Measurements from ENCODE around the gene GULP1. TPM values are rescaled to one million over a fixed set of nuclear protein-coding genes. Genes with fewer than 3 reads are reported as not detected.

GULP1 gene
- total and polyA plus RNA-seq, 11 donors = 1.1 to 8.3 (median 4.7) TPM

DNA sequence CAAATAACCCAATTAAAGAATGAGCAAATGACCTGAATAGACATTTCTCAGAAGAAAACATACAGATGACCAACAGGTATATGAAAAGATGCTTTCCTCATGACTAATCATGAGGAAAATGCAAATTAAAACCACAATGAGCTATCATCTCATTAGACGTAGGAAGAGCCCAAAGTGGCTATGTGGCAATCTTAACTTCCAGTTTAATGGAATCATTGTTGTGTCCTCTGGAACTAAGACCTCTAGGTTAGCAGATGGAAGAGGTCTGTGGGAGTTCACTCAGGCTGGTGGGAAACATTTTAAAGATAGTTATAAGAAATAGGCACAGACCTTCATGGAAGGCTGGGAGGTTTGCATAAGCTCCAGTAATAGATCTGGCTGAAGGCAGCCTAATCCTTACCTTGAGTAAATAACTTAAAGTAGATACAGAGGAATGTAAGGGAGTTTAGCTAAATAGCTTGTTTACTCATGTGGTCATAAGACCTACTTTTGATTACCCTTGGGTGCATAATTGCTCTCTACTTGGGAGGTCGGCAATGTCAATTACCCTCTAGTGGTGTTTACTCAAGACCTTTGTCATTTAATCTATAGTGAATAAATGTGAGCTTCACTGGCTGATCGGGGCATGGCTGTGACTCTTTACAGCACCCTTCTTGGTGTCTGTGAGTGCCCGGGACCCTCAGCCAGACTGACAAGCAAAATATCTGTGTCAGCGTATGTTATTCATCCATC is 119.0 kb downstream of the GULP1 start:
- no peaks in the 10 kb centered on the region for H3K27me3 ChIP-seq
- DNase-seq (no peak), ATAC-seq (no peak)
- no peaks in the 10 kb centered on the region for H3K36me3 ChIP-seq
- H3K9me3 ChIP-seq = peaks cover 0 to 55% (median 22%) of the 10 kb centered on the region in 12 donors
- no peak overlapping the region for H3K4me3 ChIP-seq
- 89 to 95% (median 90%) methylated on average over 5 of the region's 5 CpGs for WGBS, 4 donors
- TF ChIP-seq POLR2A (IDR thresholded peaks at IDR 0.05) (no peak), CTCF (IDR thresholded peaks at IDR 0.05) (no peak)
- intact Hi-C loops (cut with DNase I) = no loop called here
- no peak overlapping the region for H3K27ac ChIP-seq
- no peaks in the 10 kb centered on the region for H3K4me1 ChIP-seq

GRCh38 chr2:188412190-188412589 is 120.5 kb downstream of the GULP1 start:
- intact Hi-C loops (cut with DNase I) = no loop called here
- WGBS, 4 donors = 91 to 93% (median 92%) methylated on average over 6 of the region's 6 CpGs
- H3K27ac ChIP-seq = no peak overlapping the region
- H3K27me3 ChIP-seq = no peaks in the 10 kb centered on the region
- no peak overlapping the region for H3K4me3 ChIP-seq
- H3K36me3 ChIP-seq = no peaks in the 10 kb centered on the region
- DNase-seq = no peak
- no peaks in the 10 kb centered on the region for H3K4me1 ChIP-seq
- TF ChIP-seq CTCF (IDR thresholded peaks at IDR 0.05) (no peak), POLR2A (IDR thresholded peaks at IDR 0.05) (no peak)
- ATAC-seq = no peak
- H3K9me3 ChIP-seq = peaks cover 0 to 39% (median 7%) of the 10 kb centered on the region in 12 donors

DNA sequence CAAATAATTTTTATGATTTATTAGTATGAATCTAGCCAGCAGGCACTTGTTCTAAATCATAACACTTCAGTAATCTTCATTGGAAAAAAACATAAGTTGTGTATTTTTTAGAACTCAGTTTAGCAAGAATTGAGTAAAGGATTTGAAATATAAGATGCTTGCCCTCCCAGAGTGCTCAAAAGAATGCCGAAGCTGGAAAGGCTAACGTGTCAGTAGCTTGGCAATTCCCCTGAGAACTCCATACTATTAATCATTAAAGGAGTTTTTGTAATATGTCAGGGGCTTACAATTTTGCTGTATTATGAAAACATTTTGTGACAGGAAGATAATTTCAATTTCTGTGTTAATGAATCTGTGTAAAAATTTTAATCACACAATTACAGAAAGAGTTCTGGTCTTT is 122.7 kb downstream of the GULP1 start:
- peaks cover 0 to 30% (median 0%) of the 10 kb centered on the region in 12 donors for H3K9me3 ChIP-seq
- H3K27ac ChIP-seq = no peak overlapping the region
- DNase-seq (no peak), ATAC-seq (no peak)
- H3K4me1 ChIP-seq = no peaks in the 10 kb centered on the region
- 54 to 68% (median 61%) methylated on average over 2 of the region's 2 CpGs for WGBS, 4 donors
- intact Hi-C loops (cut with DNase I) = no loop called here
- no peak for TF ChIP-seq POLR2A (IDR thresholded peaks at IDR 0.05)
- no peak for TF ChIP-seq CTCF (IDR thresholded peaks at IDR 0.05)
- H3K27me3 ChIP-seq = no peaks in the 10 kb centered on the region
- H3K4me3 ChIP-seq = no peak overlapping the region
- H3K36me3 ChIP-seq = no peaks in the 10 kb centered on the region

DNA sequence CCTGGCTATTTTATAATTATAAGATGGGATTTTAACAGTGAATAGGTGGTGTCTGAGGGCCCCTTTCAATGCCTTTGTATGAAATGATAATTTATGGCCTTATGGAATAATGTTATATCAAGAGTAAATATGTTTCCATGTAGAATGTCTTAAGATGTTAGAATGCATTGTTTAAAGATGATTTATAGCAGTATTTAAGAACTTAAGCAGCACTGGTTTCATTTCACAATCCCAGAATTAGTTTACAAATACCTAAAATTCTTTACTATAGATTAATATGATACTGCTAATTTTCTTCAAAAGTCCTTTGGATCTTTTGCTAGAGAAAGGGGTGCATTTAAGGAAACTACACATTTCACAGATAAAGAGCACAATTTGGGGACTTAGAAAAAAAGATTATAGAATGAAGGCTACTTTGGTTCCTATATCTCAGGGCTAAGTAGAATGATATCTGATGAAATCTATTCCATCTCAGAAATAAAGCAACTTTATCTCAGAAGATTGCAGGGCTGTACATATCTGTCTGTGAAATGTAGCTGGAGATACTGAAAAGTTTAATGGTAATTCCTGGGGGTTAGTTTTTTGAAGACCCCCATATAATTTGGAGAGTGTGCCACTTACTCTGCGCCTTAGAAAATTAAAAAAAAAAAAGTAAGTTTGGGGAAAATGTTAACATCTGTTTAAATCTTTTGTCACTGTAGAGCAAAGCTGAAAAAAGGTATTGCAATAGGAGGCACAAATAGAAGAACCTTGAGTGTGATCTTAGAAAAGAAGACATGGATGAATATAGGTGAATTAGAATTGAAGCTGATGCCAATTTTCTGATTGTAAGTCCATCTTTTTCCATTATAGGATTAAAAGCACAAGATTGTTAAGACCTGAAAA is 123.4 kb downstream of the GULP1 start:
- intact Hi-C loops (cut with DNase I) = no loop called here
- TF ChIP-seq CTCF (IDR thresholded peaks at IDR 0.05) (no peak), POLR2A (IDR thresholded peaks at IDR 0.05) (no peak)
- Histone ChIP-seq H3K4me1 (no peaks in the 10 kb centered on the region), H3K4me3 (no peak overlapping the region), H3K9me3 (peaks cover 0 to 26% (median 0%) of the 10 kb centered on the region in 12 donors), H3K27me3 (no peaks in the 10 kb centered on the region), H3K27ac (no peak overlapping the region), H3K36me3 (no peaks in the 10 kb centered on the region)
- ATAC-seq = no peak
- no peak for DNase-seq
- 96 to 98% (median 97%) methylated on average over 1 of the region's 1 CpG for WGBS, 4 donors
